GM19324 (cell line): Measurements from ENCODE around the gene ACTR1A.
"Not testable (repeated sequence)": the region's sequence is repeated elsewhere in the genome, so short reads cannot be mapped to it uniquely, and the experiment has no call there.

Experiments
- ATAC-seq: cut with Tn5 transposase; IDR thresholded peaks from one replicate; pipeline ENCODE4 v1.9.1; 2021; ENCODE audit warnings: mild to moderate bottlenecking, moderate library complexity; ENCODE audit not compliant: unreplicated experiment, low FRiP score

The ACTR1A gene

GRCh38 chr10:102517553-102517952 lies 15.0 kb upstream of the ACTR1A start:
- no peak for ATAC-seq

- no peak for ATAC-seq
These were observed 13.2 kb upstream of the ACTR1A start for GRCh38 chr10:102515724-102516123.

- ATAC-seq = no peak
These were observed 12.2 kb upstream of the ACTR1A start for GRCh38 chr10:102514487-102515311.

GRCh38 chr10:102511583-102512274 lies 9.2 kb upstream of the ACTR1A start:
- ATAC-seq = peak; percentile 53

GRCh38 chr10:102509387-102509786 lies 6.9 kb upstream of the ACTR1A start:
- ATAC-seq = no peak

GRCh38 chr10:102508506-102508905 lies 6.0 kb upstream of the ACTR1A start:
- no peak for ATAC-seq

- ATAC-seq = no peak
These were observed 5.0 kb upstream of the ACTR1A start for GRCh38 chr10:102507521-102507920.

GRCh38 chr10:102505462-102506115 lies 3.1 kb upstream of the ACTR1A start:
- no peak for ATAC-seq

- ATAC-seq = no peak
These were observed 2.4 kb upstream of the ACTR1A start for GRCh38 chr10:102504976-102505300.

GRCh38 chr10:102504179-102504975 lies 1.9 kb upstream of the ACTR1A start:
- no peak for ATAC-seq

GRCh38 chr10:102503264-102504178 lies 1.0 kb upstream of the ACTR1A start, which contains the start of gene SUFU:
Gene SUFU, plus strand, starts transcription at chr10:102503972. Its CDS starts 181 bp downstream, at chr10:102504153.
- ATAC-seq = peak; percentile 66

GRCh38 chr10:102502029-102502336 lies 529 bp downstream of the ACTR1A start:
- peak; percentile 75 for ATAC-seq

GRCh38 chr10:102501201-102502028 lies 1.1 kb downstream of the ACTR1A start:
- no peak for ATAC-seq

GRCh38 chr10:102500686-102501085 lies 1.8 kb downstream of the ACTR1A start:
- not testable (repeated sequence) for ATAC-seq

GRCh38 chr10:102499356-102499755 lies 3.2 kb downstream of the ACTR1A start:
- no peak for ATAC-seq

GRCh38 chr10:102497545-102497944 lies 5.0 kb downstream of the ACTR1A start:
- ATAC-seq = no peak

GRCh38 chr10:102493771-102494170 lies 8.7 kb downstream of the ACTR1A start:
- ATAC-seq = no peak

GRCh38 chr10:102492983-102493382 lies 9.5 kb downstream of the ACTR1A start:
- ATAC-seq = no peak
